ENCODE results near the gene DYNLT2B.
A peak's percentile ranks its signal among the peaks of the same experiment; 100 is the strongest.

The DYNLT2B gene

DNA sequence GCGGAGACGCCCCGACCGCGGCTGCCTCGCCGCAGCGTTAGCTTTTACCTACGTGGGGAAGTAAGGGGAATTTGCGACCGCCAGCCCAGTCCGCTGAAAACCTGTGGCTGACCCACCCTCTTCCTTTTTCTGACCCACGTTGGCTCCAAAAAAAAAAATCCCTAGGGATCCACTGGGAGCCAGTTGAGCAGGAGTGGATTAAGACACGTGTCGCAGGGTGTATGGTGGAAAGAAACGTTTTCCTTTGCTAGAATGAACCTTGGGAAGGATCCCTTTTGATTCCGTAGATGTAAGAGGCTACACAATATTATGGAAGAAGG is 29.9 kb downstream of the DYNLT2B start:
- no peaks in the 10 kb centered on the region for H3K27me3 ChIP-seq (ENCODE audit: control insufficient read depth, insufficient read depth, low read length)
- no peaks in the 10 kb centered on the region for H3K9me3 ChIP-seq (replicated peaks; ENCODE audit: low read length)
- H3K4me2 ChIP-seq (ENCODE audit: low read length): peak overlapping the region; percentile 84
- H3K4me1 ChIP-seq (ENCODE audit: control insufficient read depth, insufficient read depth, low read length): peaks cover 21% of the 10 kb centered on the region
- peak overlapping the region; percentile 93 for H3K4me3 ChIP-seq (ENCODE audit: low read length)
- peaks cover 7% of the 10 kb centered on the region for H3K36me3 ChIP-seq (ENCODE audit: insufficient read depth, low read length)
- peak overlapping the region; percentile 94 for H3K9ac ChIP-seq (ENCODE audit: low read depth, low read length)

DNA sequence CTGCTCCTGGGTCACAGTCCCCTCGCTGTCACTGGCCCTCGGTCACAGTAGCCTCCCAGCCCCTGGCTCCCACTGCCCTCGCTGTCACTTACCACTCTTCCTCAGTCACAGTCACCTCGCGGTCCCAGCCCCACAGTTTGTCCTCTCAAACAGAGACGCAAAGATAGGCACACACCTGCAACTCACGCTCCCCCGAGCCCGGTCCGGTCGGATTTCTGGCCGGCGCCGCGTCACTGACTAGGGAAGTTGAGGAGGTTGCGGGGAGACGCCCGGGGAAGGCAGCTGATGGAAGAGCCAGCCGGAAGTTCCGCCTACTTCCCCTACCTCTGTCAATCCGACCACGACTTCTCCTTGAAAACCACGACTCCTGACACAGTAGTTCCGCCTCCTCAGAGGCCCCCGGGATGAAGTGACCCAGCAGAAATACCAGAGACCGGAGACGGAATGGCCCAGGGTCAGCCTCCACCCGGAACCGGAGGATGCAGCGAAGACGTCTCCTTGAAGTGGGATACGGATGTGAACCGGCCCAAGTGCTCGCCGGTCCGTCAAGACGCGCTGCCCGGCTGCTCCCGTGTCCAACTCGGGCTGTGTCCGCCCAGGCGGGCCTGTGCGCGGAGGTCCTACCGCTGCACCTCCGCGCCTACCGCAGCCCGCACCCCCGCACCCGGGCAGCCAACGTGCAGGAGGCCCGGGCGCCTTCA is 30.4 kb downstream of the DYNLT2B start, which contains the start of gene PCYT1A:
PCYT1A (minus strand) TSS at position 287 of the 701 bp plus-strand sequence. CDS start 17,195 bp downstream, outside the sequence.
- Histone ChIP-seq H3K9me3 (replicated peaks; ENCODE audit: low read length) (no peaks in the 10 kb centered on the region), H3K27me3 (ENCODE audit: control insufficient read depth, insufficient read depth, low read length) (no peaks in the 10 kb centered on the region), H3K36me3 (ENCODE audit: insufficient read depth, low read length) (peaks cover 7% of the 10 kb centered on the region), H3K4me1 (ENCODE audit: control insufficient read depth, insufficient read depth, low read length) (peaks cover 21% of the 10 kb centered on the region), H3K4me3 (ENCODE audit: low read length) (peak within 1 kb of the TSS; percentile 93), H3K9ac (ENCODE audit: low read depth, low read length) (peak within 1 kb of the TSS; percentile 94), H3K4me2 (ENCODE audit: low read length) (peak within 1 kb of the TSS; percentile 84)

DNA sequence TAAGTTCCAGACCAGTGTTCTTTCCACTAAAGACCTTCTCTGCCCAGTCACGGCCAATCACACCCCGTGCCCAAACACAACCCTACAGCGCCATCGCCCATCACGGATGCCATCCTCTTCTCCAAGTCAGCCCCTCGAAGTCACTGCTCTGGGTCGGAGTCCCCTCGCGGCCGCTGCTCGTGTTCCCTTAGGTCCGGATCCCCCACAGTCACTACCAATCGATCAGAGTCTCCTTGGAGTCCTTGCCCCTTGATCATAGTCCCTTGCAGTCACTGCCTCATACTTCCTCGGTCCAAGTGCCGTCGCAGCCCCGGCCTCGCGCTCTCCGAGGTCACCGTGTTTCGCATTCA is 31.0 kb downstream of the DYNLT2B start:
- Histone ChIP-seq H3K9ac (ENCODE audit: low read depth, low read length) (peak overlapping the region; percentile 94), H3K4me2 (ENCODE audit: low read length) (peak overlapping the region; percentile 84), H3K4me3 (ENCODE audit: low read length) (peak overlapping the region; percentile 93), H3K4me1 (ENCODE audit: control insufficient read depth, insufficient read depth, low read length) (peaks cover 21% of the 10 kb centered on the region), H3K36me3 (ENCODE audit: insufficient read depth, low read length) (peaks cover 7% of the 10 kb centered on the region), H3K27me3 (ENCODE audit: control insufficient read depth, insufficient read depth, low read length) (no peaks in the 10 kb centered on the region), H3K9me3 (replicated peaks; ENCODE audit: low read length) (no peaks in the 10 kb centered on the region)

- H3K9me3 ChIP-seq (replicated peaks; ENCODE audit: low read length): no peaks in the 10 kb centered on the region
- peaks cover 7% of the 10 kb centered on the region for H3K36me3 ChIP-seq (ENCODE audit: insufficient read depth, low read length)
- no peak overlapping the region for H3K9ac ChIP-seq (ENCODE audit: low read depth, low read length)
- H3K27me3 ChIP-seq (ENCODE audit: control insufficient read depth, insufficient read depth, low read length): no peaks in the 10 kb centered on the region
- peak overlapping the region; percentile 38 for H3K4me2 ChIP-seq (ENCODE audit: low read length)
- peaks cover 24% of the 10 kb centered on the region for H3K4me1 ChIP-seq (ENCODE audit: control insufficient read depth, insufficient read depth, low read length)
- no peak overlapping the region for H3K4me3 ChIP-seq (ENCODE audit: low read length)
Measured at GRCh38 chr3:196284396-196284795, 33.6 kb downstream of the DYNLT2B start.

DNA sequence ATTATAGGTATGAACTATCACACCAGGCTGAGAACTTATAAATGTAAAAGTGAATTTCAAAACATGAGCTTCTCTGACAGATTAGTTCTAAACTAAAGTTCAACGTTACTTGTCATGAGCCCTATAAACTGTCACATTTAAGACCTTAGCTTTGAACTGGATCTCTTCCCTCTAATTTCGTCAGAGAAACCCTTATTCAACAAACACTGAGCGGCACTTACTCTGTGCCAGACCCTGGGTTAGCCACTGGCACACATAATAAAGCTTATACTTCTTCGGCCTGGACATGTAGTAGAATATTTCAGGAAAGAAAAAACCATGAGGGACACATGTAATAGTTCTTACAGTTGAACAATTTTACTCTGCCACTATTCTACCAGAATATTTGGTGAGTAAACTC is 36.1 kb downstream of the DYNLT2B start:
- Histone ChIP-seq H3K4me1 (ENCODE audit: control insufficient read depth, insufficient read depth, low read length) (peaks cover 36% of the 10 kb centered on the region), H3K27me3 (ENCODE audit: control insufficient read depth, insufficient read depth, low read length) (no peaks in the 10 kb centered on the region), H3K9ac (ENCODE audit: low read depth, low read length) (no peak overlapping the region), H3K4me3 (ENCODE audit: low read length) (no peak overlapping the region), H3K9me3 (replicated peaks; ENCODE audit: low read length) (no peaks in the 10 kb centered on the region), H3K36me3 (ENCODE audit: insufficient read depth, low read length) (peaks cover 11% of the 10 kb centered on the region), H3K4me2 (ENCODE audit: low read length) (no peak overlapping the region)

- Histone ChIP-seq H3K4me1 (ENCODE audit: control insufficient read depth, insufficient read depth, low read length) (peaks cover 30% of the 10 kb centered on the region), H3K36me3 (ENCODE audit: insufficient read depth, low read length) (peaks cover 11% of the 10 kb centered on the region), H3K4me3 (ENCODE audit: low read length) (no peak overlapping the region), H3K9me3 (replicated peaks; ENCODE audit: low read length) (no peaks in the 10 kb centered on the region), H3K4me2 (ENCODE audit: low read length) (no peak overlapping the region), H3K27me3 (ENCODE audit: control insufficient read depth, insufficient read depth, low read length) (no peaks in the 10 kb centered on the region), H3K9ac (ENCODE audit: low read depth, low read length) (no peak overlapping the region)
Measured at GRCh38 chr3:196280689-196281440, 37.2 kb downstream of the DYNLT2B start.

- Histone ChIP-seq H3K4me1 (ENCODE audit: control insufficient read depth, insufficient read depth, low read length) (peaks cover 19% of the 10 kb centered on the region), H3K36me3 (ENCODE audit: insufficient read depth, low read length) (peaks cover 24% of the 10 kb centered on the region), H3K9ac (ENCODE audit: low read depth, low read length) (no peak overlapping the region), H3K4me3 (ENCODE audit: low read length) (no peak overlapping the region), H3K9me3 (replicated peaks; ENCODE audit: low read length) (no peaks in the 10 kb centered on the region), H3K27me3 (ENCODE audit: control insufficient read depth, insufficient read depth, low read length) (no peaks in the 10 kb centered on the region), H3K4me2 (ENCODE audit: low read length) (no peak overlapping the region)
Measured at GRCh38 chr3:196275126-196275525, 42.9 kb downstream of the DYNLT2B start.

GRCh38 chr3:196274585-196274984 is 43.5 kb downstream of the DYNLT2B start:
- Histone ChIP-seq H3K9ac (ENCODE audit: low read depth, low read length) (no peak overlapping the region), H3K4me2 (ENCODE audit: low read length) (no peak overlapping the region), H3K36me3 (ENCODE audit: insufficient read depth, low read length) (peaks cover 26% of the 10 kb centered on the region), H3K4me3 (ENCODE audit: low read length) (no peak overlapping the region), H3K9me3 (replicated peaks; ENCODE audit: low read length) (no peaks in the 10 kb centered on the region), H3K27me3 (ENCODE audit: control insufficient read depth, insufficient read depth, low read length) (no peaks in the 10 kb centered on the region), H3K4me1 (ENCODE audit: control insufficient read depth, insufficient read depth, low read length) (peaks cover 19% of the 10 kb centered on the region)

- Histone ChIP-seq H3K27me3 (ENCODE audit: control insufficient read depth, insufficient read depth, low read length) (no peaks in the 10 kb centered on the region), H3K9me3 (replicated peaks; ENCODE audit: low read length) (no peaks in the 10 kb centered on the region), H3K4me3 (ENCODE audit: low read length) (no peak overlapping the region), H3K36me3 (ENCODE audit: insufficient read depth, low read length) (peaks cover 35% of the 10 kb centered on the region), H3K4me2 (ENCODE audit: low read length) (no peak overlapping the region), H3K9ac (ENCODE audit: low read depth, low read length) (no peak overlapping the region), H3K4me1 (ENCODE audit: control insufficient read depth, insufficient read depth, low read length) (peaks cover 16% of the 10 kb centered on the region)
Measured at GRCh38 chr3:196273655-196274054, 44.4 kb downstream of the DYNLT2B start.

GRCh38 chr3:196272826-196273225 is 45.2 kb downstream of the DYNLT2B start:
- Histone ChIP-seq H3K4me3 (ENCODE audit: low read length) (no peak overlapping the region), H3K9ac (ENCODE audit: low read depth, low read length) (no peak overlapping the region), H3K27me3 (ENCODE audit: control insufficient read depth, insufficient read depth, low read length) (no peaks in the 10 kb centered on the region), H3K4me2 (ENCODE audit: low read length) (no peak overlapping the region), H3K36me3 (ENCODE audit: insufficient read depth, low read length) (peaks cover 31% of the 10 kb centered on the region), H3K9me3 (replicated peaks; ENCODE audit: low read length) (no peaks in the 10 kb centered on the region), H3K4me1 (ENCODE audit: control insufficient read depth, insufficient read depth, low read length) (peaks cover 15% of the 10 kb centered on the region)

- Histone ChIP-seq H3K4me2 (ENCODE audit: low read length) (no peak overlapping the region), H3K27me3 (ENCODE audit: control insufficient read depth, insufficient read depth, low read length) (no peaks in the 10 kb centered on the region), H3K36me3 (ENCODE audit: insufficient read depth, low read length) (peaks cover 38% of the 10 kb centered on the region), H3K9me3 (replicated peaks; ENCODE audit: low read length) (no peaks in the 10 kb centered on the region), H3K4me3 (ENCODE audit: low read length) (no peak overlapping the region), H3K9ac (ENCODE audit: low read depth, low read length) (no peak overlapping the region), H3K4me1 (ENCODE audit: control insufficient read depth, insufficient read depth, low read length) (peaks cover 15% of the 10 kb centered on the region)
Measured at GRCh38 chr3:196270499-196270898, 47.5 kb downstream of the DYNLT2B start.
